GM18499 (cell line): Measurements from ENCODE around the gene MPPED2.

ENCODE experiments used
- ATAC-seq: cut with Tn5 transposase; IDR thresholded peaks from one replicate; pipeline ENCODE4 v1.9.1; 2021; ENCODE audit warnings: moderate number of reproducible peaks; ENCODE audit not compliant: insufficient read depth, unreplicated experiment

The MPPED2 gene, protein sequence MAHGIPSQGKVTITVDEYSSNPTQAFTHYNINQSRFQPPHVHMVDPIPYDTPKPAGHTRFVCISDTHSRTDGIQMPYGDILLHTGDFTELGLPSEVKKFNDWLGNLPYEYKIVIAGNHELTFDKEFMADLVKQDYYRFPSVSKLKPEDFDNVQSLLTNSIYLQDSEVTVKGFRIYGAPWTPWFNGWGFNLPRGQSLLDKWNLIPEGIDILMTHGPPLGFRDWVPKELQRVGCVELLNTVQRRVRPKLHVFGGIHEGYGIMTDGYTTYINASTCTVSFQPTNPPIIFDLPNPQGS

DNA sequence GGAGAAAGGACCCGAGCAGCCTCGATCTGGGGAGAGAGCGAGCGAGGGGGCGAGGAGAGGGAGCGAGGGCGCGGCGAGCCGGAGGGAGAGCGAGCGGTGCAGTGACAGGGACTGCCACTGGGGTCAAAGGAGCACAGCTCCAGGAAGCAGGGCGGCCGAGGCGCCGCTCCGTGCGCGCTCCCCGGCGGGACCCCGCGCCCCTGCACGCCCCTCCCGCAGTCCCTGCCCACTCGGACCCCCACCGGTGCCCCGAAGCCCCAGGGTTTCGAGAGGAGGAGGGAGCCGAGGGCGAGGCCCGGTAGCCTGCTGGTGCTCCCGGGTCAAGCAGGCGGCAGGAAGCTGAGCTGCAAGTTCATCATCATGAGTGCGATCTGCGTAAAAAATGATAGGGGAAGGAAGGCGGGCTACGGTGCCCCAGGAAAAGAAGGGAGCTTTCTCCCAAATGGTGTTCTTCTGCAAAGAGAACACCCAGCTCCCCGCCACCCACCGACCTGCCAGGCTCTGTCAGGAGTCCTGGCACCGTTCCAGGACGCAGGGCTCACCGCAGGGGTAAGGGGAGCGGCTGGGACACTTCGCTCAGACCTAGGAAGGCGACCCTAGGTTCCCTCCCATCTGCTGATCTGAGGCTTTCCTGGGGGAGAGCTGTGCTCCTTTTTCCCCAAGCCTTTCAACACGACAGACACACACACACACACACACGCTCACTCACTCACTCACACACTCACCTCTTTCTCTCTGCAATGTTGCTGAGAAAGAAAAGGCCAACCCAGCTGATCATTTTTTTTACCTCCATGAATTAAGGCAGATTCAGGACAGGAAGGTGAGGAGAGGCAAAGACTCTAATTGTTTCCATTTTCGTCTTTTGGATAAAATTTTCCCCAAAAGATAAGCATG, at the start of gene MPPED2:
Gene MPPED2 (minus strand): TSS at position 103 of the 894 bp plus-strand sequence. CDS start 5,980 bp downstream, outside the sequence.
- peak; percentile 84 for ATAC-seq

- no peak for ATAC-seq
Measured at GRCh38 chr11:30635401-30635989, 49.3 kb upstream of the MPPED2 start.

DNA sequence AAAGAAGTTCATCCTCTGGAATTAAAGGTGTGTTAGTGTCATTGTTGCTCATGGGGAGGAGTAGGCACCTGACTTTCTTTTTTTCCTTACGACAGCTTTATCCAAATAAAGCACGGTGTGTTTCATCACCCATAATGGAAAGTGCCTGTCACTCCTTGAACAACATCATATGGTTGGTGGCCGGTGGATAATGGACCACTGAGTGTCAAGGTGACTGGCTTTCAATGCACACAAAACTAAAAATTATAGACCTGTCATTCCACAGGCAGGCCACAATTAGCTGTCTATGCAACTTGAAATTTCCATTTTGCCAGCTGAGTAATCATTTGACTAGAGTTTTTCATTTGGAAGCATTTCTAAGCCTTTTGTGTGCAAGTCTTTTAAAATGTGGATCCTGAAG, 45.0 kb upstream of the MPPED2 start:
- no peak for ATAC-seq

GRCh38 chr11:30619767-30620166, 33.6 kb upstream of the MPPED2 start:
- no peak for ATAC-seq

DNA sequence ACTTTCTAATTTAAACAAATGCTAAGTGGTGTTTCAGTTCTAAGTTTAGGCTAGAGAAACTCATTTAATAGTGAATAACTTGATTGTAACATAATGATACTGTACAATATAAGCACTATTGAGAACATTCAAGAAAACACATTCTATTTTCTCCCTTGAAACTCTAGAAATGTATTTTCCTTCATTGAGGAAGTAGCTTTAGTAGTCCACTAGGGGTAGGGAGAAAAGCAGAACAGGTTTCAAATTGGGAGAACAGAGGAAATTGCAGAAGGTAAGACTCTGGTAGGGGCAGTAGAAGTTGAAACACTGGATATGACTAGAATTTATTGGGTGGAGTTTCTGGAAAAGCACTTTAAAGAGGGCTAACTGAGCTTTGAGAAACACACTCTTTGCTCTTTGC, 31.6 kb upstream of the MPPED2 start:
- ATAC-seq, result no peak

GRCh38 chr11:30610628-30611027, 24.5 kb upstream of the MPPED2 start:
- no peak for ATAC-seq

DNA sequence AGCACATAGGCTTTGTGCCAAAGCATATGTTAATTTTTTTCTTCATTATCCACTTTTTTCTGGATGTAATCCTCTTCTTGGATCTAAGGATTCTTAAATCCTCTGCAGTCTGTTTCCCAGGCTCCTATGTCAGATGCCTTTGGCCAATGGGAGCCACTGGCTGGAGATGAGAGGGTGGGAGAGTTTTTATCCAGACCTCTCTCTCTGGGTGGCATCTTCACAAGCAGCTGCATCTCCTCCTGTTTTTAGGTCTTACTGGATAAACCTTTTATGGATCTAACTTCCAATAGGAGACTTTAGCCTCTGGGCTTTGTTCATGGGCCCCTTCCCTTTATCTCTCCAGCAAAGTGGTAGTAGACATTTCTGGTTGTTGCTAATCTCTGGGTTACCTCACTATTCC, 22.4 kb upstream of the MPPED2 start:
- ATAC-seq, result no peak

DNA sequence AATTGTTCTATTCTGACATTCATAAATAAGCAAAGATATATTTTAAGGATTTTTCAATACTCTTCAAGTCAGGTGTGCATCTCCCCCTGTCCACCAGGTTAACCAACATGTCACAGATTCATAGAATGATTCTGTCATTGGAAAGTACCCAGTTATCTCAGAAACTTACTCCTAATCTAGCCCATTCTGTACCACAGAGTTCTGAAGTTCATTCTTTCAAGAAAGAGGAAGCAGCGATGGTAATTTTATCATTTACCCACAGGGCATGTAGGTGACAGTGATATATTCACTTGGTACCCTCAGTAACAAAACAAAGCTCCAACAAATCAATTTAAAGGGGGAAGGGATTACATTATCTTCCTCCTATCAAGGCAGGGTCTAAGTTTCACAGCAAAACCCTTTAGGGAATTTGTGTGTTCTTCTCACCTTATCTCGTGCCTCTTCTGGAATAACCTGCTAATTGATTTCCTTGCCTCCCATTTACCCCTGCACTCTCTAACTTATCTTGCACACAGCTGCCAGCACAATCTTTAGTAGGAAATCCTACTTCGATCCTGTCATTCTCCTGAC, 19.0 kb upstream of the MPPED2 start:
- ATAC-seq, result peak; percentile 60

- ATAC-seq, result no peak
Measured at GRCh38 chr11:30603357-30603756, 17.2 kb upstream of the MPPED2 start.

DNA sequence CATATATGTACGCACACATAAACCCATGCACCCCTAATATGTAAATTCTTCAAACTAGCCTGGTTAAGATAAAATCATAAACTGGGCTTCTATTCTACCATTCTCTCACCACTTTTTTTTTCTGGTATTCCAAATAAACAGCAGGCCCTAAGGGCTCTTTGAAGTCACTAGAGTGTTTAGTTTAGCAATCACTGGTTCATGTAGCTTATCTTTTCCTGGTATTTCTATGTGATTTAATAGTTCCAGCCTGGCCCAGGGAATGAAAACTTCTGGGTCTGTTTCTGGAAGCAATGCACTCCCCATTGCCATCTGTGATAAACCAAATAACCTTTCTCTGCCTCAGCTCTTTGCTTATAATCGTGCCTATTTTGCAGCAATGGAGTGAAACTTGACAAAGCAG, 10.7 kb upstream of the MPPED2 start:
- no peak for ATAC-seq

DNA sequence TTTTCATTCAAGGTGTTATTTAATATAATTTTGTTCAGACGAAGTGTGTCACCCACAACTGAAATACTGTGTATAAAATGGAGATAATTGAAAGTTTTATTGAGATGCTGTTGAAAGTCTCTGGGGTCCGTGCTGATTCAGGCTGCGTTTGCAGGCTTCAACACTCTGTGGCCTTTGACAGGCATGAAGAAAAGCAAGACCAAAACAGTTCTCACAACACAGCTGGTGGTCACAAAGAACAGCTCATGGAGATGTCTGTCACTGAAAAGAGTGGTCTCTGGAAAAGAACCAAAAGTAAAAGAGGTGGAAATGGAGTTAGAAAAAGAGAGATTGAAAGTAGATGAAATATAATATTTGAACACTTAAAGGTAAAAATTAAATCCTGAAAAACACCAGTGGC, 9.8 kb upstream of the MPPED2 start:
- ATAC-seq, result no peak

GRCh38 chr11:30594646-30595411, 8.7 kb upstream of the MPPED2 start:
- ATAC-seq, result no peak

GRCh38 chr11:30587269-30587812, 1.2 kb upstream of the MPPED2 start:
- ATAC-seq, result no peak

DNA sequence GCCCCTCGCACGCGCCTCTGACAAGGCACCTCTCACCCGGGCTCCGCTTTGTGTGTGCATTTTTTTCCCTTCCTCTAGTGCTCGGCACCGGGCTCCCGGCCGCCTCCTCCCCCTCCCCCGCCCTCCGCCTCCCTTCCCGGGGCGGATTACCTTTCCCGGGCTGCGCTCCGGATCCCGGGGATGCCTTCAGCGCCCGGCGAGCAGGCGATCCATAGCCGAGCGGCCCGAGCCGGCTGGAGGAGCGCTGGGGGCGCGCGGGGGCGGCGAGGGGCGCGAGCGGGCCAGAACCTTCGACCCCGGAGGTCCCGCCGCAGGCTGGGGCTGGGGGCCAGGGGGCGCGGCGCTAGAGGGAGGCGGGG, 282 bp downstream of the MPPED2 start:
- no peak for ATAC-seq

- ATAC-seq, result no peak
Measured at GRCh38 chr11:30585125-30585891, 845 bp downstream of the MPPED2 start.

GRCh38 chr11:30583476-30584280, 2.5 kb downstream of the MPPED2 start:
- ATAC-seq, result no peak

DNA sequence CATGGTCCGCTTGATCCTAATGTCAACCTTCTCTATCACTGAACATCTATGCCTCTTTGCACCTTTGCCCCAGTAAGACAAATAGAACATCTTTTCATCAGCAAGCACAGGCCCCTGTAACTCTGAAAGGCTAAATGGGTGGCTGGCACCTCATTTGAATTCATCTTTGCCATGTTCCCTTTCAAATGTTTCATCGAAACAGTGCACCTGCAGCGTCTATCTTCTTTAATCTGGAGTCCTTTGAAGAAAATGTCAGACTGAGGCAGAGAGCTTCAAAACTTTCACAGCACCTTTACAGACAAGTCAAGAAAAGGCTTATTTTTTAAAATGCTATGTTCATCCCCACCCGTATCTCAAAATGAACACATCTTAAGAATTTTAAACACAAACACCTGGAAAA, 3.4 kb downstream of the MPPED2 start:
- ATAC-seq, result no peak

GRCh38 chr11:30581675-30582074, 4.5 kb downstream of the MPPED2 start:
- ATAC-seq, result no peak
